Neural cell (in vitro differentiated cells): Measurements from ENCODE around the gene UTP3. TPM values are rescaled to one million over a fixed set of nuclear protein-coding genes. Genes with fewer than 3 reads are reported as not detected.

Experiments used
- H2AFZ ChIP-seq: fragments of 200-600, 300-800 bp; sonication (generic), shearing (Covaris generic); 2 replicates; pipeline ENCODE4 v1.6.0; 2014; ENCODE audit warnings: low read depth, mild to moderate bottlenecking, antibody characterized with exemption, low read length, moderate library complexity
- H3F3A ChIP-seq: fragments of 200-600 bp; shearing (Covaris generic); 2 replicates; pipeline ENCODE4 v1.6.1; 2016; ENCODE audit warnings: mild to moderate bottlenecking, moderate library complexity, mixed read lengths, antibody characterized with exemption, low read length; ENCODE audit not compliant: insufficient read depth, poor library complexity, severe bottlenecking
- H3K27ac ChIP-seq: fragments of 200-600, 300-800 bp; sonication (generic), shearing (Covaris generic); 2 replicates; pipeline ENCODE4 v1.5.1; 2014; ENCODE audit warnings: mild to moderate bottlenecking, low read length, moderate library complexity
- H3K27me3 ChIP-seq: fragments of 300-800, 200-600 bp; sonication (generic), shearing (Covaris generic); 2 replicates; pipeline ENCODE4 v1.6.0; 2014; ENCODE audit warnings: mild to moderate bottlenecking, low read depth, low read length, moderate library complexity; ENCODE audit not compliant: insufficient read depth
- H3K36me3 ChIP-seq: fragments of 300-800, 200-600 bp; sonication (generic), shearing (Covaris generic); 2 replicates; pipeline ENCODE4 v1.5.1; 2014; ENCODE audit warnings: mild to moderate bottlenecking, antibody characterized with exemption, low read length, moderate library complexity; ENCODE audit not compliant: insufficient read depth
- H3K4me2 ChIP-seq: fragments of 300-800, 200-600 bp; sonication (generic), shearing (Covaris generic); 2 replicates; pipeline ENCODE4 v1.6.0; 2014; ENCODE audit warnings: mild to moderate bottlenecking, low read length
- H3K4me3 ChIP-seq: fragments of 300-800, 200-600 bp; sonication (generic), shearing (Covaris generic); 2 replicates; pipeline ENCODE4 v1.5.1; 2014; ENCODE audit warnings: mild to moderate bottlenecking, low read length, moderate library complexity
- H3K79me2 ChIP-seq: fragments of 200-600 bp; shearing (Covaris generic); replicated peaks from 2 replicates; pipeline ENCODE4 v1.6.0; 2014; ENCODE audit warnings: mild to moderate bottlenecking, low read length, moderate library complexity; ENCODE audit not compliant: insufficient read depth
- H3K9ac ChIP-seq: fragments of 300-800, 200-600 bp; sonication (generic), shearing (Covaris generic); 2 replicates; pipeline ENCODE4 v1.6.1; 2016; ENCODE audit warnings: mild to moderate bottlenecking, low read length, mixed read lengths
- H3K9me2 ChIP-seq: fragments of 200-600 bp; shearing (Covaris generic); 2 replicates; pipeline ENCODE4 v1.6.1; 2016; ENCODE audit warnings: mild to moderate bottlenecking, low read length, mixed read lengths; ENCODE audit not compliant: insufficient read depth
- H3K9me3 ChIP-seq: fragments of 200-600, 300-800 bp; sonication (generic), shearing (Covaris generic); 2 replicates; pipeline ENCODE4 v1.6.1; 2016; ENCODE audit warnings: mild to moderate bottlenecking, mixed run types, low read length, moderate library complexity, mixed read lengths
- H4K20me1 ChIP-seq: fragments of 200-600 bp; shearing (Covaris generic); 2 replicates; pipeline ENCODE4 v1.6.1; 2016; ENCODE audit warnings: mild to moderate bottlenecking, mixed run types; ENCODE audit not compliant: insufficient read depth
- EP300 ChIP-seq: fragments of 450-650 bp; conservative IDR thresholded peaks from 2 replicates; pipeline ENCODE4 v1.6.1; 2014; ENCODE audit warnings: antibody characterized with exemption, mild to moderate bottlenecking, moderate library complexity; ENCODE audit not compliant: poor library complexity, severe bottlenecking
- EZH2 ChIP-seq: fragments of 200-600, 300-800 bp; shearing (Covaris generic), sonication (generic); IDR thresholded peaks from 2 replicates; pipeline ENCODE4 v1.6.1; 2014; ENCODE audit warnings: antibody characterized with exemption, low read length, borderline replicate concordance, mild to moderate bottlenecking; ENCODE audit not compliant: insufficient read depth, poor library complexity, severe bottlenecking
- MXI1 ChIP-seq: fragments of 450-650 bp; conservative IDR thresholded peaks from 2 replicates; pipeline ENCODE4 v1.6.1; 2014; ENCODE audit warnings: antibody characterized with exemption, mild to moderate bottlenecking; ENCODE audit not compliant: poor library complexity, severe bottlenecking
- POLR2AphosphoS5 ChIP-seq: IDR thresholded peaks from 2 replicates; pipeline ENCODE4 v1.6.1; 2012
- RAD21 ChIP-seq: fragments of 450-650 bp; conservative IDR thresholded peaks from 2 replicates; pipeline ENCODE4 v1.6.1; 2014; ENCODE audit warnings: antibody characterized with exemption, mild to moderate bottlenecking, moderate library complexity
- SMC3 ChIP-seq: fragments of 450-650 bp; conservative IDR thresholded peaks from 2 replicates; pipeline ENCODE4 v1.6.1; 2014; ENCODE audit warnings: antibody characterized with exemption, mild to moderate bottlenecking, moderate library complexity; ENCODE audit not compliant: poor library complexity
- TAF1 ChIP-seq: IDR thresholded peaks from 2 replicates; pipeline ENCODE4 v1.6.1; 2012; ENCODE audit warnings: low read depth
- polyA plus RNA-seq: library from polyadenylated mRNA; depleted of rRNA; stranded (reverse); fragments of >200 nt; gene quantifications from 2 replicates; pipeline ENCODE4 v1.2.3, GENCODE V29; 2014
- TF ChIP-seq, protein P1 (sequence below): fragments of 450-650 bp; IDR thresholded peaks from 2 replicates; pipeline ENCODE4 v1.5.1; 2014; ENCODE audit warnings: antibody characterized with exemption, mild to moderate bottlenecking, moderate library complexity; ENCODE audit not compliant: poor library complexity, severe bottlenecking
- TF ChIP-seq, protein P2 (sequence below): IDR thresholded peaks from 2 replicates; pipeline ENCODE4 v1.6.1; 2012; ENCODE audit warnings: borderline replicate concordance

Gene UTP3
- polyA plus RNA-seq, 1 donor from 2014 or later: 11.3 TPM

DNA sequence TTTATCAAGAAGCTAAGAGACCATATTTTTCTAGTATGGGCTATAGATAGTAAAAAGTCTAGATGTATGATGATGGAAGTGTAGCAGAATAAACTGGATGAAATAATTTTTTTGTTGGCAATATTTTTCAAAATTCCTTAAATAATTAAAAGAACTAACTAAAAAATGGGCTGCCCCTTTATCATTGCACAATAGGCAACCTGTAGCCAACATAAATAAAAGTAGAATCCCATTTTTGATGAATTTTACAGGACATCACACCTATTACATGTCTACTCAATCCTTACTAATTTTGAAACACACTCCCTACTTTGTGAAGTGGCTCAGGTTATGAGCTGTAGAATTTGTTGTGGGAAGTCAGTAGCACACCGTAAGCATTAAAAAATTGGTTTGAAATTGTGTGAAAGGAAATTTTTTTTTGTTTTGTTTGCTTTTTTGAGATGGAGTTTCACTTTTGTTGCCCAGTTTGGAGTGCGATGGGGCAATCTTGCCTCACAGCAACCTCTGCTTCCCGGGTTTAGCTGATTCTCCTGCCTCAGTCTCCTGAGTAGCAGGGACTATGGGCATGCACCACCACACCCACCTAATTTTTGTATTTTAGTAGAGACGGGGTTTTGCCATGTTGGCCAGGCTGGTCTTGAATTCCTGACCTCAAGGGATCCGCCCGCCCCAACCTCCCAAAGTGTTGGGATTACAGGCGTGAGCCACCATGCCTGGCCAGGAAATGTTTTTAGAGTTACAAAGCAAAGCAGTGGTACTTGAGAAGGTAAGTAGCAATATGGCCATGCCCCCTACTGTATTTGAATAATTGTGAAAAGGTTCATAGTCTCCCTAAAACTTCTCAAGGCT lies 24.5 kb downstream of the UTP3 start:
- Histone ChIP-seq H3F3A (no peaks in the 10 kb centered on the region), H4K20me1 (no peaks in the 10 kb centered on the region), H3K27me3 (no peaks in the 10 kb centered on the region), H3K4me3 (no peak overlapping the region), H2AFZ (no peak overlapping the region), H3K4me2 (no peak overlapping the region), H3K79me2 (peaks cover 20% of the 10 kb centered on the region), H3K9me3 (no peaks in the 10 kb centered on the region), H3K36me3 (no peaks in the 10 kb centered on the region), H3K9ac (no peak overlapping the region), H3K9me2 (no peaks in the 10 kb centered on the region), H3K27ac (no peak overlapping the region)
- TF ChIP-seq RAD21 (no peak), SMC3 (no peak), EP300 (no peak), TAF1 (no peak), MXI1 (no peak), EZH2 (no peak), POLR2AphosphoS5 (no peak)
- TF ChIP-seq, protein P1, sequence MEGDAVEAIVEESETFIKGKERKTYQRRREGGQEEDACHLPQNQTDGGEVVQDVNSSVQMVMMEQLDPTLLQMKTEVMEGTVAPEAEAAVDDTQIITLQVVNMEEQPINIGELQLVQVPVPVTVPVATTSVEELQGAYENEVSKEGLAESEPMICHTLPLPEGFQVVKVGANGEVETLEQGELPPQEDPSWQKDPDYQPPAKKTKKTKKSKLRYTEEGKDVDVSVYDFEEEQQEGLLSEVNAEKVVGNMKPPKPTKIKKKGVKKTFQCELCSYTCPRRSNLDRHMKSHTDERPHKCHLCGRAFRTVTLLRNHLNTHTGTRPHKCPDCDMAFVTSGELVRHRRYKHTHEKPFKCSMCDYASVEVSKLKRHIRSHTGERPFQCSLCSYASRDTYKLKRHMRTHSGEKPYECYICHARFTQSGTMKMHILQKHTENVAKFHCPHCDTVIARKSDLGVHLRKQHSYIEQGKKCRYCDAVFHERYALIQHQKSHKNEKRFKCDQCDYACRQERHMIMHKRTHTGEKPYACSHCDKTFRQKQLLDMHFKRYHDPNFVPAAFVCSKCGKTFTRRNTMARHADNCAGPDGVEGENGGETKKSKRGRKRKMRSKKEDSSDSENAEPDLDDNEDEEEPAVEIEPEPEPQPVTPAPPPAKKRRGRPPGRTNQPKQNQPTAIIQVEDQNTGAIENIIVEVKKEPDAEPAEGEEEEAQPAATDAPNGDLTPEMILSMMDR: no peak
- TF ChIP-seq, protein P2, sequence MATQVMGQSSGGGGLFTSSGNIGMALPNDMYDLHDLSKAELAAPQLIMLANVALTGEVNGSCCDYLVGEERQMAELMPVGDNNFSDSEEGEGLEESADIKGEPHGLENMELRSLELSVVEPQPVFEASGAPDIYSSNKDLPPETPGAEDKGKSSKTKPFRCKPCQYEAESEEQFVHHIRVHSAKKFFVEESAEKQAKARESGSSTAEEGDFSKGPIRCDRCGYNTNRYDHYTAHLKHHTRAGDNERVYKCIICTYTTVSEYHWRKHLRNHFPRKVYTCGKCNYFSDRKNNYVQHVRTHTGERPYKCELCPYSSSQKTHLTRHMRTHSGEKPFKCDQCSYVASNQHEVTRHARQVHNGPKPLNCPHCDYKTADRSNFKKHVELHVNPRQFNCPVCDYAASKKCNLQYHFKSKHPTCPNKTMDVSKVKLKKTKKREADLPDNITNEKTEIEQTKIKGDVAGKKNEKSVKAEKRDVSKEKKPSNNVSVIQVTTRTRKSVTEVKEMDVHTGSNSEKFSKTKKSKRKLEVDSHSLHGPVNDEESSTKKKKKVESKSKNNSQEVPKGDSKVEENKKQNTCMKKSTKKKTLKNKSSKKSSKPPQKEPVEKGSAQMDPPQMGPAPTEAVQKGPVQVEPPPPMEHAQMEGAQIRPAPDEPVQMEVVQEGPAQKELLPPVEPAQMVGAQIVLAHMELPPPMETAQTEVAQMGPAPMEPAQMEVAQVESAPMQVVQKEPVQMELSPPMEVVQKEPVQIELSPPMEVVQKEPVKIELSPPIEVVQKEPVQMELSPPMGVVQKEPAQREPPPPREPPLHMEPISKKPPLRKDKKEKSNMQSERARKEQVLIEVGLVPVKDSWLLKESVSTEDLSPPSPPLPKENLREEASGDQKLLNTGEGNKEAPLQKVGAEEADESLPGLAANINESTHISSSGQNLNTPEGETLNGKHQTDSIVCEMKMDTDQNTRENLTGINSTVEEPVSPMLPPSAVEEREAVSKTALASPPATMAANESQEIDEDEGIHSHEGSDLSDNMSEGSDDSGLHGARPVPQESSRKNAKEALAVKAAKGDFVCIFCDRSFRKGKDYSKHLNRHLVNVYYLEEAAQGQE: no peak

GRCh38 chr4:70713453-70714078 lies 25.2 kb downstream of the UTP3 start:
- Histone ChIP-seq H3K4me2 (no peak overlapping the region), H3K9me2 (no peaks in the 10 kb centered on the region), H3K9me3 (no peaks in the 10 kb centered on the region), H4K20me1 (no peaks in the 10 kb centered on the region), H3F3A (no peaks in the 10 kb centered on the region), H3K27ac (no peak overlapping the region), H3K27me3 (no peaks in the 10 kb centered on the region), H3K79me2 (peaks cover 18% of the 10 kb centered on the region), H3K9ac (no peak overlapping the region), H3K36me3 (no peaks in the 10 kb centered on the region), H2AFZ (no peak overlapping the region), H3K4me3 (no peak overlapping the region)
- no peak for TF ChIP-seq EZH2
- TF ChIP-seq SMC3: no peak
- no peak for TF ChIP-seq RAD21
- TF ChIP-seq, protein P1: no peak
- no peak for TF ChIP-seq MXI1
- TF ChIP-seq TAF1: no peak
- no peak for TF ChIP-seq EP300
